ENCODE measurements around the gene SLC35F4. TPM values are rescaled to one million over a fixed set of nuclear protein-coding genes. Genes with fewer than 3 reads are reported as not detected.

SLC35F4 gene
- total RNA-seq, 4 donors from 2014 or later = 0.88 to 2.3 TPM; not detected in 2

GRCh38 chr14:57549765-57550420 is 316.0 kb downstream of the SLC35F4 start:
- Histone ChIP-seq H3K27ac (no peak overlapping the region), H3K4me3 (no peak overlapping the region), H3K9me3 (no peaks in the 10 kb centered on the region), H3K4me1 (no peaks in the 10 kb centered on the region), H3K36me3 (no peaks in the 10 kb centered on the region), H3K27me3 (no peaks in the 10 kb centered on the region)
- DNase-seq = no peak
- intact Hi-C loops (cut with DNase I; ENCODE audit: low total_unique reads) = no loop called here
- TF ChIP-seq CTCF (IDR thresholded peaks at IDR 0.05) (no peak), POLR2A (IDR thresholded peaks at IDR 0.05) (no peak)

GRCh38 chr14:57549016-57549564 is 316.8 kb downstream of the SLC35F4 start:
- no peak for TF ChIP-seq POLR2A (IDR thresholded peaks at IDR 0.05)
- Histone ChIP-seq H3K4me1 (no peaks in the 10 kb centered on the region), H3K36me3 (no peaks in the 10 kb centered on the region), H3K27me3 (no peaks in the 10 kb centered on the region), H3K4me3 (no peak overlapping the region), H3K9me3 (no peaks in the 10 kb centered on the region), H3K27ac (no peak overlapping the region)
- DNase-seq = no peak
- intact Hi-C loops (cut with DNase I; ENCODE audit: low total_unique reads) = no loop called here

GRCh38 chr14:57547131-57547530 is 318.8 kb downstream of the SLC35F4 start:
- intact Hi-C loops (cut with DNase I; ENCODE audit: low total_unique reads) = no loop called here
- no peaks in the 10 kb centered on the region for H3K27me3 ChIP-seq
- H3K27ac ChIP-seq = no peak overlapping the region
- DNase-seq = no peak
- H3K4me3 ChIP-seq = no peak overlapping the region
- H3K4me1 ChIP-seq = no peaks in the 10 kb centered on the region
- no peaks in the 10 kb centered on the region for H3K9me3 ChIP-seq
- TF ChIP-seq CTCF (IDR thresholded peaks at IDR 0.05) = no peak
- TF ChIP-seq POLR2A (IDR thresholded peaks at IDR 0.05) = no peak
- no peaks in the 10 kb centered on the region for H3K36me3 ChIP-seq

- Histone ChIP-seq H3K4me1 (no peaks in the 10 kb centered on the region), H3K36me3 (no peaks in the 10 kb centered on the region), H3K27me3 (no peaks in the 10 kb centered on the region), H3K9me3 (no peaks in the 10 kb centered on the region), H3K4me3 (no peak overlapping the region), H3K27ac (no peak overlapping the region)
- intact Hi-C loops (cut with DNase I; ENCODE audit: low total_unique reads) = no loop called here
- no peak for DNase-seq
- no peak for TF ChIP-seq CTCF (IDR thresholded peaks at IDR 0.05)
- TF ChIP-seq POLR2A (IDR thresholded peaks at IDR 0.05) = no peak
These were observed 332.7 kb downstream of the SLC35F4 start for GRCh38 chr14:57533214-57533613.

GRCh38 chr14:57530571-57530970 is 335.3 kb downstream of the SLC35F4 start:
- intact Hi-C loops (cut with DNase I; ENCODE audit: low total_unique reads) = no loop called here

More at GRCh38 chr14:57530571-57530970, 335.3 kb downstream of the SLC35F4 start:
- no peaks in the 10 kb centered on the region for H3K4me1 ChIP-seq
- H3K36me3 ChIP-seq = no peaks in the 10 kb centered on the region
- no peak overlapping the region for H3K4me3 ChIP-seq
- DNase-seq = no peak
- no peaks in the 10 kb centered on the region for H3K9me3 ChIP-seq
- TF ChIP-seq CTCF (IDR thresholded peaks at IDR 0.05) = no peak
- no peak for TF ChIP-seq POLR2A (IDR thresholded peaks at IDR 0.05)
- no peaks in the 10 kb centered on the region for H3K27me3 ChIP-seq
- H3K27ac ChIP-seq = no peak overlapping the region
